Endothelial cell of umbilical vein (primary cell): Measurements from ENCODE around the gene PEAK3. TPM values are rescaled to one million over a fixed set of nuclear protein-coding genes. Genes with fewer than 3 reads are reported as not detected.

Experiments used
- BruUV-seq: library from RNA; stranded (reverse); fragments of 400-500 nt; replicated peaks from 2 replicates; lab custom pipeline; 2021; lab: Mats Ljungman, UMichigan
- CTCF ChIA-PET: fragments of 300-600, 350-600 bp; sonication (Branson Sonifier 250); formaldehyde crosslinking; loops from one replicate; lab custom pipeline; 2021; ENCODE audit warnings: antibody characterized with exemption, inconsistent platforms; lab: Charles Lee
- POLR2A ChIA-PET: fragments of 300-600, 350-600 bp; sonication (Branson Sonifier 250); formaldehyde crosslinking; loops from one replicate; lab custom pipeline; 2021; ENCODE audit warnings: antibody characterized with exemption, inconsistent platforms; lab: Charles Lee
- DNase-seq: peaks from one replicate; pipeline ENCODE4 v3.0.0-alpha.2; 2011; ENCODE audit warnings: low read depth, low spot score
- FAIRE-seq: peaks from 2 replicates; lab custom pipeline; 2011; peaks lifted over from hg19 to GRCh38; lab: Jason Lieb, UNC
- H2AFZ ChIP-seq: 2 replicates; pipeline ENCODE4 v1.6.0; 2012; ENCODE audit warnings: low read depth, low read length, control low read depth, inconsistent platforms
- H3K27ac ChIP-seq: 2 replicates; pipeline ENCODE4 v1.5.1; 2011; ENCODE audit warnings: low read depth, mild to moderate bottlenecking, control low read depth, low read length, moderate library complexity; ENCODE audit not compliant: insufficient read depth
- H3K27me3 ChIP-seq, 2 experiments: 2 replicates each; pipeline versions ENCODE4 v1.6.0 to v1.6.1; 2011; ENCODE audit warnings: low read length in 2 of 2, mixed read lengths in 1 of 2; ENCODE audit not compliant: control insufficient read depth in 2 of 2, insufficient read depth in 2 of 2
- H3K36me3 ChIP-seq, 2 experiments: 2 replicates in 1 of 2; 3 replicates in 1 of 2; pipeline ENCODE4 v1.5.1; 2011; ENCODE audit warnings: low read length in 2 of 2, mild to moderate bottlenecking in 1 of 2, moderate library complexity in 1 of 2; ENCODE audit not compliant: control insufficient read depth in 2 of 2, insufficient read depth in 2 of 2; ENCODE audit errors: extremely low read depth in 1 of 2
- H3K4me1 ChIP-seq: 3 replicates; pipeline ENCODE4 v1.5.1; 2011; ENCODE audit warnings: mild to moderate bottlenecking, low read length; ENCODE audit not compliant: control insufficient read depth, insufficient read depth; ENCODE audit errors: extremely low read depth
- H3K4me2 ChIP-seq: 2 replicates; pipeline ENCODE4 v1.6.1; 2011; ENCODE audit warnings: low read length, control low read depth, mixed read lengths; ENCODE audit not compliant: insufficient read depth
- H3K4me3 ChIP-seq, 3 experiments: fragments of 200-600 bp in 1 of 3; sonication (generic), shearing (Covaris generic) in 1 of 3; replicated peaks in 1 of 3; 2 replicates each; pipeline ENCODE4 v1.5.1; 2011 to 2016; ENCODE audit warnings: control low read depth in 3 of 3, low read length in 3 of 3, mild to moderate bottlenecking in 2 of 3, inconsistent platforms in 1 of 3, low read depth in 1 of 3, moderate library complexity in 1 of 3; ENCODE audit not compliant: insufficient read depth in 1 of 3
- H3K79me2 ChIP-seq: 2 replicates; pipeline ENCODE4 v1.6.0; 2012; ENCODE audit warnings: low read length, inconsistent platforms; ENCODE audit not compliant: control insufficient read depth, insufficient read depth
- H3K9ac ChIP-seq: replicated peaks from 2 replicates; pipeline ENCODE3; 2011; ENCODE audit warnings: low read length, control low read depth; ENCODE audit not compliant: insufficient read depth; ENCODE audit errors: extremely low read depth
- H3K9me1 ChIP-seq: replicated peaks from 3 replicates; pipeline ENCODE4 v1.6.0; 2011; ENCODE audit warnings: mild to moderate bottlenecking, low read length; ENCODE audit not compliant: control insufficient read depth, insufficient read depth; ENCODE audit errors: extremely low read depth
- H3K9me3 ChIP-seq: replicated peaks from 2 replicates; pipeline ENCODE4 v1.5.1; 2012; ENCODE audit warnings: low read length, inconsistent platforms; ENCODE audit not compliant: control insufficient read depth, insufficient read depth
- H4K20me1 ChIP-seq: replicated peaks from 2 replicates; pipeline ENCODE3; 2011; ENCODE audit warnings: mild to moderate bottlenecking, low read length; ENCODE audit not compliant: control insufficient read depth, insufficient read depth; ENCODE audit errors: extremely low read depth
- EZH2 ChIP-seq: IDR thresholded peaks from 2 replicates; pipeline ENCODE4 v1.6.1; 2012; ENCODE audit warnings: borderline replicate concordance, low read depth, mild to moderate bottlenecking, moderate library complexity, low read length, inconsistent platforms; ENCODE audit not compliant: severe bottlenecking
- JUN ChIP-seq: IDR thresholded peaks from 2 replicates; pipeline ENCODE4 v1.6.1; 2011; ENCODE audit warnings: borderline replicate concordance, low read depth; ENCODE audit not compliant: insufficient read length, insufficient read depth
- MYC ChIP-seq: IDR thresholded peaks from one replicate; pipeline ENCODE4 v1.6.1; 2011; ENCODE audit warnings: mild to moderate bottlenecking, low read depth, low read length
- POLR2A ChIP-seq: IDR thresholded peaks from 2 replicates; pipeline ENCODE4 v1.6.1; 2012; ENCODE audit warnings: low read depth, mild to moderate bottlenecking, control low read depth, low read length
- dilution Hi-C: fragments of 300-500 bp; cut with MboI; formaldehyde crosslinking; loops from one replicate; pipeline ENCODE4 v1.15.0; 2019; ENCODE audit warnings: low sequenced_read_pairs; ENCODE audit not compliant: extremely low pct_ligation_motif_present
- intact Hi-C: fragments of 100-400 bp; cut with micrococcal nuclease; formaldehyde crosslinking; loops from one replicate; pipeline ENCODE4 v1.10.0; 2022
- polyA plus RNA-seq, 4 experiments: library from polyadenylated mRNA; depleted of rRNA in 3 of 4; stranded (reverse) in 3 of 4; unstranded in 1 of 4; fragments of >200 nt; gene quantifications; 2 replicates each; pipeline versions ENCODE4 v1.2.1 to v1.2.3, GENCODE V29; 2011 to 2012; ENCODE audit warnings: missing spikeins in 1 of 4
- total RNA-seq: library from RNA; stranded (reverse); gene quantifications from 2 replicates; pipeline ENCODE4 v1.2.3, GENCODE V29; 2021
- TF ChIP-seq, protein P1 (sequence below), 2 donors: IDR thresholded peaks; 1 replicate in 1 of 2; 2 replicates in 1 of 2; pipeline ENCODE4 v1.5.1; 2011; ENCODE audit warnings: low read length in 2 of 2, mild to moderate bottlenecking in 2 of 2, moderate library complexity in 2 of 2, control low read depth in 1 of 2, inconsistent platforms in 1 of 2, low read depth in 1 of 2; ENCODE audit not compliant: insufficient read depth in 1 of 2; ENCODE audit errors: extremely low read depth in 1 of 2

The PEAK3 gene
- total and polyA plus RNA-seq, 2 donors (not counting 3 experiments of a cell fraction or from before 2014, with no cell fraction given) = 0.03 TPM; not detected in 1

DNA sequence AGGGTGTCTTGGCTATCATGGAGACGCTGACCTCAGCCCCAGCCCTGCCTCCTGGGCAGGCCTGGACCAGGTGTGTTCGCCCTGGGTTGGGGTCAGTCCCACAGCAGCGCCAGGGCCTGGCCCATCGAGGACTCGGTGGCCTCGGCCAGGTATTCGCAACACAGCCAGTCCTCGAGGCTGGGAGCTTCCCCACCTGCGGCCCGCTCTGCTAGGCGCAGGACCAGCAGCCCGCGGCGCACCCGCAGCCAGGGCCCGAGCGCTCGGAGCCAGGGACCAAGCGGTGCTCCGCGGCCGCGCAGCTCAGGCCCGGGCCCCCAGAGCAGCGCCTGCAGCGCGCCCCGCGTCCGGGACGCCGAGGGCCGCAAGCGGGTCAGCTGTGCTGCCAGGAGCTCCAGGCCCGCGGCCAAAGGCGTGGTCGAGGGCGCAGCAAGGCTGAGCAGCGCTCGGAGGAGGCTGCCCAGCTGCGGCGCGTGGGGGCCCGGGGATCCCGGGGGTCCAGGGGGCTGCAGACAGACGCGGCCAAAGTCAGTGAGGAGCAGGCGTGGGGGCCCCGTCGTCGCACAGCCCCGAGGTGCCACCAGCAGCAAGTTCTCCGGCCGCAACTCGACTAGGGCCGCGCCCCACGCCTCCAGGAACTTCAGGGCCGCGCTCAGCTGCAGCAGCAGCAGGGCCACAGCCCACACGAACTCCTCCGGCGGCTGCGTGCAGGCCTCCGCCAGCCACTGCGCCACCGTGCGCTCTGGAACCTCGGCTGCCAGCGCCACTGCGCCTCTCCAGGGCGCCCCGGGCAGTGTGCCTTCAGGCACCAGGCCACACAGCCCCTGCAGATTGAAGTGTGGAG lies 6.2 kb downstream of the PEAK3 start:
- TF ChIP-seq MYC = no peak
- TF ChIP-seq POLR2A = peak; percentile 7
- no peak for TF ChIP-seq EZH2
- Histone ChIP-seq H3K4me3 (no peak overlapping the region), H3K9me1 (no peaks in the 10 kb centered on the region), H3K27me3 (no peaks in the 10 kb centered on the region), H3K9ac (no peak overlapping the region), H3K79me2 (peaks cover 33% of the 10 kb centered on the region), H4K20me1 (no peaks in the 10 kb centered on the region), H3K36me3 (peaks cover 2 to 18% of the 10 kb centered on the region in 2 experiments), H3K9me3 (no peaks in the 10 kb centered on the region), H3K27ac (no peak overlapping the region), H3K4me1 (peaks cover 27% of the 10 kb centered on the region), H3K4me2 (no peak overlapping the region), H2AFZ (no peak overlapping the region)
- ChIA-PET POLR2A (no interaction called here), CTCF (interaction anchor here (0.7 to 3.2 kb wide), 8 partner anchors 13 to 335 kb away, joined by 3 to 13 read pairs (median 4); partner anchors contain the start of gene PLEKHJ1)
- DNase-seq (no peak), FAIRE-seq (no peak)
- BruUV-seq = no TSS peak
- intact Hi-C loops (loop anchor here (1.0 kb wide), 2 partner anchors 40 to 115 kb away; no protein-coding TSS in a partner anchor), dilution Hi-C loops (no loop called here)

DNA sequence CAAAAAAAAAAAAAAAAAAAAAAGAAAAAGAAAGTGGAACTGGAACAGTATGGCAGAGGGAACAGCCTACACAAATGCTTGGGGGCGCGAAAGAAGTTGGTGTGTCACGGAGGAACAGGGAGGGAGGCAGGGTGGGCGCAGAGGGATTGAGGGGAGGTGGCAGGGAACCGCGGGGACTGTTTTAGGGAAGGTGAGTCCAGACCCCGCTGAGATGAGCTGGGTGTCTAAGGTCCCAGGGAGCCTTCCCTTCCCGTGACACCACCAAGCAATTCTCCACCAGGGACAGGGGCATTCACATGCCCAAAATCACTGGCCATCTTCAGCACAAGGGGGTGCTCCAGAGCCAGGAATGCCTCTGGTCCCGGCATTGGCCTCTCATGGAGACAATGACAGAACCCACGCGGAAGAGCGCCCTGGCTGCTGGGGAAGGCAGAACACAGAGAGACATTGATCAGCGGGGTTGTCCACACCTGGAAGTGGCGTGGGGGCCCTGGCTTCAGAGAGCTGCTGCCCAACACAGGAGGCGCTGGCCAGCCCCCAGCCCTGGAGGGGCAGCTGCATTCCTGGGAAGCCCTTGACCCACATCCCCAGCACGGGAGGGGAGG lies 6.9 kb downstream of the PEAK3 start:
- CTCF ChIA-PET = interaction anchor here (0.6 to 3.2 kb wide), 13 partner anchors 13 to 327 kb away, joined by 3 to 13 read pairs (median 3); partner anchors contain the start of gene PLEKHJ1
- TF ChIP-seq, protein P1, sequence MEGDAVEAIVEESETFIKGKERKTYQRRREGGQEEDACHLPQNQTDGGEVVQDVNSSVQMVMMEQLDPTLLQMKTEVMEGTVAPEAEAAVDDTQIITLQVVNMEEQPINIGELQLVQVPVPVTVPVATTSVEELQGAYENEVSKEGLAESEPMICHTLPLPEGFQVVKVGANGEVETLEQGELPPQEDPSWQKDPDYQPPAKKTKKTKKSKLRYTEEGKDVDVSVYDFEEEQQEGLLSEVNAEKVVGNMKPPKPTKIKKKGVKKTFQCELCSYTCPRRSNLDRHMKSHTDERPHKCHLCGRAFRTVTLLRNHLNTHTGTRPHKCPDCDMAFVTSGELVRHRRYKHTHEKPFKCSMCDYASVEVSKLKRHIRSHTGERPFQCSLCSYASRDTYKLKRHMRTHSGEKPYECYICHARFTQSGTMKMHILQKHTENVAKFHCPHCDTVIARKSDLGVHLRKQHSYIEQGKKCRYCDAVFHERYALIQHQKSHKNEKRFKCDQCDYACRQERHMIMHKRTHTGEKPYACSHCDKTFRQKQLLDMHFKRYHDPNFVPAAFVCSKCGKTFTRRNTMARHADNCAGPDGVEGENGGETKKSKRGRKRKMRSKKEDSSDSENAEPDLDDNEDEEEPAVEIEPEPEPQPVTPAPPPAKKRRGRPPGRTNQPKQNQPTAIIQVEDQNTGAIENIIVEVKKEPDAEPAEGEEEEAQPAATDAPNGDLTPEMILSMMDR (IDR thresholded peaks at IDR 0.05; ENCODE audit: extremely low read depth in 1 of 2, insufficient read depth in 1 of 2, low read depth in 1 of 2, low read length in 2 of 2) = peak; percentile 43 to 56
- no peak for TF ChIP-seq JUN
- H4K20me1 ChIP-seq = no peaks in the 10 kb centered on the region
- H3K79me2 ChIP-seq = peaks cover 40% of the 10 kb centered on the region
- H3K36me3 ChIP-seq = peaks cover 2 to 18% of the 10 kb centered on the region in 2 experiments
- H3K4me2 ChIP-seq = no peak overlapping the region
- no peak overlapping the region for H3K27ac ChIP-seq
- no peak overlapping the region for H2AFZ ChIP-seq
- no peak overlapping the region for H3K9ac ChIP-seq
- intact Hi-C loops = loop anchor here (1.0 to 5.0 kb wide), 3 partner anchors 41 to 337 kb away; no protein-coding TSS in a partner anchor
- H3K27me3 ChIP-seq = no peaks in the 10 kb centered on the region
- no peak overlapping the region for H3K4me3 ChIP-seq
- DNase-seq (peak; percentile 60), FAIRE-seq (peak; percentile 86)
- dilution Hi-C loops = no loop called here
- H3K9me1 ChIP-seq = no peaks in the 10 kb centered on the region
- no peaks in the 10 kb centered on the region for H3K9me3 ChIP-seq
- POLR2A ChIA-PET = no interaction called here
- BruUV-seq = no TSS peak
- peaks cover 27% of the 10 kb centered on the region for H3K4me1 ChIP-seq
